Small intestine (tissue), 7 donors: ENCODE data around the gene VDAC2. TPM values are rescaled to one million over a fixed set of nuclear protein-coding genes. Genes with fewer than 3 reads are reported as not detected.

ENCODE experiments used
- DNase-seq, 2 donors: peaks; one replicate each; pipeline versions ENCODE4 v3.0.0 to v3.0.0-alpha.2; 2013
- FAIRE-seq: peaks from 2 replicates; lab custom pipeline; 2012; peaks lifted over from hg19 to GRCh38; lab: Jason Lieb, UNC
- H3K27ac ChIP-seq, 3 donors: one replicate each; pipeline ENCODE4 v1.5.1; 2013; ENCODE audit warnings: low read length in 2 of 3, mild to moderate bottlenecking in 2 of 3, control low read depth in 1 of 3, inconsistent platforms in 1 of 3, low read depth in 1 of 3, moderate library complexity in 1 of 3
- H3K27me3 ChIP-seq, 3 donors: one replicate each; pipeline ENCODE4 v1.6.1; 2013; ENCODE audit warnings: low read length in 3 of 3, inconsistent platforms in 1 of 3; ENCODE audit not compliant: control insufficient read depth in 3 of 3, insufficient read depth in 3 of 3
- H3K36me3 ChIP-seq, 3 donors: one replicate each; pipeline ENCODE4 v1.6.1; 2013; ENCODE audit warnings: low read length in 3 of 3, inconsistent platforms in 1 of 3, low read depth in 1 of 3, mild to moderate bottlenecking in 1 of 3, moderate library complexity in 1 of 3; ENCODE audit not compliant: control insufficient read depth in 3 of 3, insufficient read depth in 2 of 3
- H3K4me1 ChIP-seq, 3 donors: one replicate each; pipeline ENCODE4 v1.6.1; 2013; ENCODE audit warnings: low read length in 2 of 3, inconsistent platforms in 1 of 3, low read depth in 1 of 3, mild to moderate bottlenecking in 1 of 3, moderate library complexity in 1 of 3; ENCODE audit not compliant: control insufficient read depth in 3 of 3, insufficient read depth in 2 of 3
- H3K4me3 ChIP-seq, 3 donors: one replicate each; pipeline ENCODE4 v1.5.1; 2013; ENCODE audit warnings: low read length in 3 of 3, control low read depth in 1 of 3, inconsistent platforms in 1 of 3, low read depth in 1 of 3, mild to moderate bottlenecking in 1 of 3, moderate library complexity in 1 of 3
- H3K9me3 ChIP-seq, 2 donors: one replicate each; pipeline ENCODE4 v1.6.1; 2013; ENCODE audit warnings: low read depth in 1 of 2, low read length in 1 of 2; ENCODE audit not compliant: control insufficient read depth in 2 of 2, insufficient read depth in 1 of 2
- WGBS, 3 donors: extraction: QIAGEN DNeasy Blood & Tissue Kit; methylation state at CpG; one replicate each; pipeline ENCODE4 v1.1.7; 2013; 5-methylcytosine and 5-hydroxymethylcytosine counted together
- polyA plus RNA-seq, 4 donors: library from polyadenylated mRNA; stranded (reverse) in 3 of 4; unstranded in 1 of 4; fragments of 200-250 nt in 3 of 4; fragments of 120-200 nt in 1 of 4; gene quantifications; one replicate each; pipeline versions ENCODE4 v1.2.1 to v1.2.3, GENCODE V29; 2013
- donor health status: healthy with polysubstance abuse.
- donor health status: control.
- donor health status: control.
- donor health status: Bipolar disorder and iron deficiency.
- donor health status: healthy.

Gene VDAC2
- polyA plus RNA-seq, 4 donors: 169 to 313 (median 236) TPM

DNA sequence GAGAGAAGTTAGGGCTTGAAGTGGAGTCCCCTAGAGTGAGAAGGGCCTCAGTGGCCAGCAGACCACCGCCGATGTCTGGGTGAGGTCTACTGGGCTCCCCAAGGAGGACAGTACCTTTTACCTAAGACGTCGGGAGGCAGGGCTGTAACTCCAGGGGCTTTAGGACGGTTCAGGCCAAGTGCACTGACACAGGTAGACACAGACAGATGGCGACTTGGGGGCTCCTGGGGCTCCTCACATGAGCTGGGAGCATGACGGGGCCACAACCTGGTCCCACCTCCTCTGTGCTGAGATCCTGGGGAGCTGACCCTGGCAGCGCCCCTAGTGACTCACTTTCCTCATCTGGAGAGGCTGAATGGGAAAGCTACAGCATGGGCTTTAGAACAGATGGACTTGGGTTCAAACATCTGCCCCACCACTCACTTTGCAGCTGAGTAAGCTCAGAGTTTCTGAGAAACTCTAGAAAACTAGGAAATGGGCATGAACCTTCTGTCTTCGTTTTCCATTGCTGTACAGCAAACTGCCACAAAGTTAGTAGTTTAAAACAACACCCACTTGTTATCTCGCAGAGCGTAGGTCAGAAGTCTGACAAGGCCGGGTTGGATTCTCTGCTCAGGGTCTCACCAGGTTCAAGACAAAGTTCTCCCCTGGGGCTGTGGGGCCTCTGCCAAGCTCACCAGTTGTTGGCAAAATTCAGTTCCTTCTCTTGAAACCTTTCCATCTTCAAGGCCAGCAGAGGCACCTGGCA is 29.9 kb downstream of the VDAC2 start:
- H3K36me3 ChIP-seq: no peaks in the 10 kb centered on the region
- peaks cover 0 to 4% of the 10 kb centered on the region in 2 donors for H3K9me3 ChIP-seq
- peaks cover 3 to 54% (median 11%) of the 10 kb centered on the region in 3 donors for H3K4me1 ChIP-seq
- H3K4me3 ChIP-seq: no peak overlapping the region
- peak; percentile 61 to 66 for DNase-seq
- FAIRE-seq: no peak
- 70 to 82% (median 70%) methylated on average over 12 of the region's 12 CpGs for WGBS, 3 donors
- H3K27me3 ChIP-seq: no peaks in the 10 kb centered on the region
- peak overlapping the region in 2 of 3 donors; percentile 51 to 75 for H3K27ac ChIP-seq

DNA sequence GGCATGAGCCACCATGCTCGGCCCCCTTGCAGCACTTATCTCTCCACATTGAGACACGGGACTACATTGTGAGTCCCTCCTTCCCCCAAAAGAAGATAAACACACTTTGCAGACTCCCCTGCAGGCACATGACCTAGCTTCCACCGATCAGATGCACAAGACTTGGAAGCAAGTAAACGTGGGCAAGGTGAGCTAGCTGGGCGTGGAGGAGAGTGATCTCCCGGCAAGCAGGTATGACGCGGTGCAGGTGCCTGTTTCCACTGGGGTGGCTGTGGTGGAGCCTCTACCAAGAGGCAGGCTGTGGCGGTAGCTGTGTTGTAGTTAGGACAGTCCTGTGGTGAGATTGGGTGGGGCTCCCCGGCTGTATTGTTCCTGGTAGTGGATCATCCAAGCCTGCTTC is 32.8 kb downstream of the VDAC2 start:
- 40 to 74% (median 56%) methylated on average over 10 of the region's 10 CpGs for WGBS, 3 donors
- no peak overlapping the region for H3K4me3 ChIP-seq
- FAIRE-seq: no peak
- peak in 1 of 2 donors; percentile 49 for DNase-seq
- no peak overlapping the region for H3K27ac ChIP-seq
- peaks cover 0 to 4% of the 10 kb centered on the region in 2 donors for H3K9me3 ChIP-seq
- H3K36me3 ChIP-seq: no peaks in the 10 kb centered on the region
- H3K27me3 ChIP-seq: no peaks in the 10 kb centered on the region
- H3K4me1 ChIP-seq: peaks cover 0 to 42% (median 11%) of the 10 kb centered on the region in 3 donors

DNA sequence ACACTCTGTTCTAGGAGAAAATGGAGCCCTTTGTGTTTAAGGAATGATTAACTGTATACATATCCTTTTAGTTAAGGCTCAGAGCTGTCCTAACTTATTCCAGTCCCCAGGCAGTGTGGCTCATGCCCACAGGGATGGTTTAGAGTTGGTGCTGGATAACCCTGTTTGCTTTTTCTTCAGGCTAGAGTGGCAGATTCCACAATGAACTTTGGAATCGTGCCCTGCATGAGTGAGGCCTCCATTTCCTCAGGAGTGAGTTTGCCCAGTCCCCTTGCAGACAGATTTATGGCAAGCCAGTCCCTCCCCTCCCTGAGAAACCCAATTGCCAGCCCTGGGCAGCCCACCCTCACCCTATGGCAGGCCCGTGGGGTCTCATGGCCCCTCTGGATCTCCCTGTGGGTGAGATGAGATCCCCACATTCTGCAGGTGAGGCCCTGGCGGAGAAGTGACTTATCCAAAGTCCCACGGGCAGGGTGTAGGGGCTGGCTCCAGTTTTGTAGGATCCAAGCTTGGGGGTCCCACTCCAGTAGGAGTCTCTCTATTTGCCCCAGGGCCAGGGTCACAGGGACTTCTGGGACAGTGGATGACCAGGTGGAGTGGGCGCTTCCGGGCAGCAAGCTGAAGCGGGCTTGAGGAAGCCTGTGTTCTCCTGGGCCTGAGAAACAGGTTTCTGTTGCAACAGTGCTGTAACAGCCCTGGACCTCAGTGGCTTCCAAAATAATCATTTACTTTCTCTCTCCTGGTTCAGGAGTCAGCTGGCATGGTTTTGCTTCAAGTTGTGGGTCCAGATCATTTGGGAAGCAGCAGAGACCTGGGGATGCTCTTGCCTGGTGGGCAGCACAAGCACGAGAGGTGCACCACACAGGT is 34.1 kb downstream of the VDAC2 start:
- FAIRE-seq (no peak), DNase-seq (peak in 1 of 2 donors; percentile 55)
- Histone ChIP-seq H3K36me3 (no peaks in the 10 kb centered on the region), H3K9me3 (peaks cover 0 to 4% of the 10 kb centered on the region in 2 donors), H3K27me3 (no peaks in the 10 kb centered on the region), H3K4me1 (peaks cover 0 to 39% (median 11%) of the 10 kb centered on the region in 3 donors), H3K27ac (peak overlapping the region in 1 of 3 donors; percentile 23), H3K4me3 (no peak overlapping the region)
- 65 to 77% (median 69%) methylated on average over 8 of the region's 8 CpGs for WGBS, 3 donors

DNA sequence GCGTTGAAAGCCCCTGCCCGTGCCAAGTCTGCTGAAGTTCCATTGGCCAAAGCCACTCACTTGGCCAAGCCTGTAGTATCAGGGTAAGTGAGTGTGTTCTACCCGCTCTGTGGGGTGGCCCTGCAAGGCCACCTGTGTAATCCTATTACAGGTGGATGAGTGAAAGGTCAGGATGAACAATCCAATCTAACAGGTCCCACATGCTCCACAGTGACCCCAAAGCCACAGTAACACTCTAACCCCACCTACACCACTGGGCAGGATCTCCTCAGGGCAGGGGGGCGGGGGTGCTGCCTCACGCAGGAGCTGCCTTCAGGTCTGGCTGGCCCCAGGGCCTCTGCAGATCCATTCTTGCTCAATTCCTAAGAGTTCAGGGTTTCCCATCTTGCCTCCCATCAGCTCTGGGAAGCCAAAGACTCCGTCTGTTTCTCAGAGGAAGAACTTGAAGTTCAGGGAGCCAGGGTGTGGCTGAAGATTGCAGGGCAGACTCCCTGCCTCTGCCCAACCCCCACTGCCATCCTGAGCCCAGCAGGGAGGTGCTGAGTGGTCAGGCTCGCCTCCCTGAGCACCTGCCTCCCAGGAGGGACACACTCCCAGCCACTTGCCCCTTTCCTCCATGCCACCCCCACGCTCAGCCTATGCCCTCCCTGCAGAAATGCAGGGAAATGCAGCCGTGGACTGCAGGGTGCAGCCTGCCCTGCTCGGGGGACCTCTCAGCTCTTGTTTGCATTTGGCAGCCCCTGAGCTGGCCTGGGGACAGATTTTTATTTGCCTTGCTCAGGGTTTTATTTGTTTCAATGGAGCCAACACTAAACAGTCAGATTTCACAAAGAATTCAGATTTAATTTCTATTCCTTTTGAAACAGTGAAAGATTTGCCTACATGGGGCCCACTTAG is 35.0 kb downstream of the VDAC2 start:
- Histone ChIP-seq H3K9me3 (peaks cover 0 to 4% of the 10 kb centered on the region in 2 donors), H3K27me3 (no peaks in the 10 kb centered on the region), H3K4me3 (no peak overlapping the region), H3K27ac (peak overlapping the region in 1 of 3 donors; percentile 23), H3K4me1 (peaks cover 0 to 38% (median 11%) of the 10 kb centered on the region in 3 donors), H3K36me3 (no peaks in the 10 kb centered on the region)
- FAIRE-seq (no peak), DNase-seq (peak; percentile 85 to 93)
- 37 to 65% (median 54%) methylated on average over 10 of the region's 10 CpGs for WGBS, 3 donors

DNA sequence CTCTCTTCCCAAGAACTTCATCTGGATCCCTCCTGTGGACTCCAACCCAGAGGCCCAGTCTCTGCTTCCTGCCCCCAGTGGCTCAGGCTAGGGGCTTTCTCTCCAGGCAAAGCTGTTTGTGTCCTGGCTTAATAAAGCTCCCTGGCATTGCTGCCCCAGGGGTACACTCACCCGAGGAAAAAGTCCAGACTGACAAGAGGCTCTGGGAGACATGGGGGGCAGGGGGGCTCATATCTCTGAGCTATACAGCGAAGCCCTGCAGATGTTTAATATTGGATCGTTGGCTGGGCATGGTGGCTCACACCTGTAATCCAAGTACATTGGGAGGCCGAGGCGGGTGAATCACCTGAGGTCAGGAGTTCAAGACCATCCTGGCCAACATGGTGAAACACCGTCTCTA is 35.9 kb downstream of the VDAC2 start:
- DNase-seq (no peak), FAIRE-seq (no peak)
- Histone ChIP-seq H3K9me3 (peaks cover 0 to 4% of the 10 kb centered on the region in 2 donors), H3K4me3 (no peak overlapping the region), H3K4me1 (peaks cover 0 to 41% (median 13%) of the 10 kb centered on the region in 3 donors), H3K27ac (no peak overlapping the region), H3K27me3 (no peaks in the 10 kb centered on the region), H3K36me3 (no peaks in the 10 kb centered on the region)
- WGBS, 3 donors: 81 to 85% (median 82%) methylated on average over 6 of the region's 6 CpGs

DNA sequence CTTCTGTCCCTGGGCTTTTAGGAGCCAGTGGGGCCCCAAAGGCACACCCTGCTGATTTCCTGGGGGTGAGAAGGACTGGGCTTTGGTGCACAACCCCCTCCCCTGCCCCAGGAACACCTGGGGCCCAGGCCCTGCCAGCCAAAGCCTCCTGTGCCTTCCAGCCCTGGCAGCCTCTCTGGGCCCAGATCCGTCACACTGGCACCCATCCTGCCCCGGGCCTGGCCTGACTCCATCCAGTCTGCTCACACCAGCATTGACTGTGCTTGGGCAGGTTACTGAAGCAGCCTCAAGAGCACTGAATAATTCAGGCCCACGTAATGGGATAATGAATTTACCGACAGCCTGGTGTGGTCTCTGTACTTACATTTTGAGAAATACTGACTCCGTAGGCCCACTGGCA is 37.2 kb downstream of the VDAC2 start:
- WGBS, 3 donors: 88 to 92% (median 89%) methylated on average over 5 of the region's 5 CpGs
- no peak for FAIRE-seq

DNA sequence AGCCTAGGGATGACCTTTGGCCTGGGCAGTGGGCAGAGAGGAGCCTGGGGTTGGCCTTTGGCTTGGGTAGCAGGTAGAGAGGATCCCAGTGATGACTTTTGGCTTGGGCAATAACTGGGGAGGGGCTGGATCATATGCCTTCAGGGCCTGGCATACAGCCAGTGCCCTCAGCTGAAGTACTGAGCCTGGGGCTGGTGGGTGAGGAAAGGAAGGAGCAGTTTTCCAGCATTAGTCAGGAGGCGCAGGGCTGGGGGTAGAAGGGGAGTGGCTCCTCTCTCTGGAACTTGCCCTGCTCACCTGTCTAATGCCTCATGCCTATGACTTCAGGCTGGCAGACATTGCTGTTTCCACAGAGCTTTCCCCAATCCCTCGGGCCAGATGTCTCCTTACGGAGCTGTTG is 40.3 kb downstream of the VDAC2 start:
- Histone ChIP-seq H3K27me3 (no peaks in the 10 kb centered on the region), H3K4me1 (peaks cover 0 to 22% (median 5%) of the 10 kb centered on the region in 3 donors), H3K27ac (peak overlapping the region in 2 of 3 donors; percentile 2 to 62), H3K36me3 (no peaks in the 10 kb centered on the region), H3K9me3 (peaks cover 1 to 13% of the 10 kb centered on the region in 2 donors), H3K4me3 (no peak overlapping the region)
- 21 to 73% (median 42%) methylated on average over 3 of the region's 3 CpGs for WGBS, 3 donors
- DNase-seq (peak; percentile 84 to 88), FAIRE-seq (no peak)

More for the DNA sequence above, 37.2 kb downstream of the VDAC2 start:
- no peak overlapping the region for H3K27ac ChIP-seq
- H3K9me3 ChIP-seq: peaks cover 0 to 5% of the 10 kb centered on the region in 2 donors
- peaks cover 0 to 44% (median 13%) of the 10 kb centered on the region in 3 donors for H3K4me1 ChIP-seq
- H3K27me3 ChIP-seq: no peaks in the 10 kb centered on the region
- no peaks in the 10 kb centered on the region for H3K36me3 ChIP-seq
- no peak overlapping the region for H3K4me3 ChIP-seq
- no peak for DNase-seq
